SK-N-SH (cell line): ENCODE data around the gene LENG1. TPM values are rescaled to one million over a fixed set of nuclear protein-coding genes. Genes with fewer than 3 reads are reported as not detected.

Source experiments
- CTCF ChIA-PET: fragments of 300-600, 350-600 bp; formaldehyde crosslinking; extraction: SDS; loops from one replicate; lab custom pipeline; 2021; lab: Yijun Ruan, JAX
- POLR2A ChIA-PET: fragments of 350-600 bp; sonication (Branson Sonifier 250); formaldehyde crosslinking; extraction: SDS; loops from one replicate; lab custom pipeline; 2020; ENCODE audit warnings: antibody characterized with exemption, inconsistent platforms; lab: Yijun Ruan, JAX
- DNase-seq: peaks from one replicate; pipeline ENCODE4 v3.0.0; 2012
- H2AFZ ChIP-seq: fragments of 200-600 bp; sonication (generic); 2 replicates; pipeline ENCODE4 v1.8.1; 2016; ENCODE audit warnings: antibody characterized with exemption, mild to moderate bottlenecking, low read depth
- H3F3A ChIP-seq: fragments of 200-600 bp; sonication (generic); replicated peaks from 2 replicates; pipeline ENCODE3; 2016; ENCODE audit warnings: antibody characterized with exemption, mild to moderate bottlenecking; ENCODE audit not compliant: insufficient read depth
- H3K27ac ChIP-seq, 2 experiments: fragments of 200-500 bp in 1 of 2; fragments of 200-600 bp in 1 of 2; sonication (Bioruptor generic) in 1 of 2; sonication (generic), shearing (Covaris generic) in 1 of 2; 2 replicates each; pipeline versions ENCODE4 v1.5.1 to v1.6.1; 2014 to 2016; ENCODE audit warnings: low read depth in 2 of 2, inconsistent platforms in 1 of 2, low read length in 1 of 2, mild to moderate bottlenecking in 1 of 2, mixed read lengths in 1 of 2
- H3K27me3 ChIP-seq: fragments of 200-600 bp; sonication (generic), shearing (Covaris generic); 2 replicates; pipeline ENCODE4 v1.6.1; 2016; ENCODE audit warnings: mixed run types; ENCODE audit not compliant: insufficient read depth
- H3K36me3 ChIP-seq, 2 experiments: fragments of 200-500 bp in 1 of 2; fragments of 200-600 bp in 1 of 2; sonication (Bioruptor generic) in 1 of 2; sonication (generic) in 1 of 2; replicated peaks in 1 of 2; 2 replicates each; pipeline versions ENCODE3 to v1.5.1; 2014 to 2016; ENCODE audit warnings: low read length in 1 of 2, mild to moderate bottlenecking in 1 of 2; ENCODE audit not compliant: insufficient read depth in 2 of 2, control insufficient read depth in 1 of 2
- H3K4me1 ChIP-seq, 2 experiments: fragments of 200-500 bp in 1 of 2; fragments of 200-600 bp in 1 of 2; sonication (Bioruptor generic) in 1 of 2; sonication (generic), shearing (Covaris generic) in 1 of 2; 2 replicates each; pipeline versions ENCODE4 v1.5.1 to v1.6.1; 2014 to 2016; ENCODE audit warnings: low read depth in 1 of 2, low read length in 1 of 2, mixed run types in 1 of 2; ENCODE audit not compliant: insufficient read depth in 2 of 2, control insufficient read depth in 1 of 2
- H3K4me2 ChIP-seq: fragments of 200-600 bp; sonication (generic), shearing (Covaris generic); 2 replicates; pipeline ENCODE4 v1.6.1; 2017; ENCODE audit warnings: mixed run types
- H3K4me3 ChIP-seq, 2 experiments: fragments of 200-500 bp in 1 of 2; fragments of 200-600 bp in 1 of 2; sonication (Bioruptor generic) in 1 of 2; sonication (generic), shearing (Covaris generic) in 1 of 2; 2 replicates each; pipeline versions ENCODE4 v1.5.1 to v1.8.1; 2014 to 2016; ENCODE audit warnings: low read depth in 2 of 2, inconsistent platforms in 1 of 2, low read length in 1 of 2, mild to moderate bottlenecking in 1 of 2, mixed read lengths in 1 of 2, moderate library complexity in 1 of 2
- H3K79me2 ChIP-seq: fragments of 200-600 bp; sonication (generic); 2 replicates; pipeline ENCODE4 v1.8.1; 2017; ENCODE audit warnings: mild to moderate bottlenecking; ENCODE audit not compliant: insufficient read depth
- H3K9ac ChIP-seq: fragments of 200-600 bp; sonication (generic); 2 replicates; pipeline ENCODE4 v1.6.1; 2017; ENCODE audit warnings: mixed run types
- H3K9me2 ChIP-seq: fragments of 200-600 bp; sonication (generic); 2 replicates; pipeline ENCODE4 v1.6.1; 2017; ENCODE audit warnings: mixed run types
- H3K9me3 ChIP-seq: fragments of 200-600 bp; sonication (generic); 2 replicates; pipeline ENCODE4 v1.6.1; 2017; ENCODE audit warnings: mixed run types, mild to moderate bottlenecking, moderate library complexity
- H4K20me1 ChIP-seq: fragments of 200-600 bp; sonication (generic); 2 replicates; pipeline ENCODE4 v1.6.1; 2017; ENCODE audit warnings: mild to moderate bottlenecking, mixed run types; ENCODE audit not compliant: insufficient read depth
- CHD2 ChIP-seq: fragments of 150-350 bp; IDR thresholded peaks from 2 replicates; pipeline ENCODE4 v1.6.1; 2018; ENCODE audit warnings: low read length; ENCODE audit not compliant: partially characterized antibody
- ELF1 ChIP-seq: IDR thresholded peaks from 2 replicates; pipeline ENCODE4 v1.4.0; 2012
- EP300 ChIP-seq, 2 experiments: IDR thresholded peaks; 2 replicates each; pipeline versions ENCODE4 v1.4.0 to v1.6.1; 2012; ENCODE audit warnings: borderline replicate concordance in 1 of 2, low read depth in 1 of 2, low read length in 1 of 2
- GABPA ChIP-seq: IDR thresholded peaks from 2 replicates; pipeline ENCODE4 v1.4.0; 2012; ENCODE audit warnings: low read depth, mild to moderate bottlenecking
- GATA2 ChIP-seq: sonication (generic); formaldehyde crosslinking; IDR thresholded peaks from 2 replicates; pipeline ENCODE4 v1.5.0; 2020; ENCODE audit warnings: mild to moderate bottlenecking, missing genetic modification reagents
- JUND ChIP-seq: IDR thresholded peaks from 2 replicates; pipeline ENCODE4 v1.4.0; 2012
- MEF2A ChIP-seq: IDR thresholded peaks from 2 replicates; pipeline ENCODE4 v1.4.0; 2012; ENCODE audit warnings: low read depth, borderline replicate concordance
- NFIC ChIP-seq: IDR thresholded peaks from 2 replicates; pipeline ENCODE4 v1.4.0; 2012; ENCODE audit warnings: borderline replicate concordance
- POLR2AphosphoS5 ChIP-seq: IDR thresholded peaks from 2 replicates; pipeline ENCODE4 v1.6.1; 2012; ENCODE audit warnings: low read depth, low read length
- RAD21 ChIP-seq: IDR thresholded peaks from 2 replicates; pipeline ENCODE4 v1.6.1; 2012; ENCODE audit warnings: mild to moderate bottlenecking, low read length
- RCOR1 ChIP-seq: fragments of 150-350 bp; IDR thresholded peaks from 2 replicates; pipeline ENCODE4 v1.6.1; 2017; ENCODE audit warnings: antibody characterized with exemption, low read length
- RFX5 ChIP-seq: IDR thresholded peaks from 2 replicates; pipeline ENCODE4 v1.6.1; 2012; ENCODE audit warnings: mild to moderate bottlenecking, improper control_type of control experiment, low read length
- RXRA ChIP-seq: IDR thresholded peaks from 2 replicates; pipeline ENCODE4 v1.4.0; 2012; ENCODE audit warnings: low read depth, mild to moderate bottlenecking, borderline replicate concordance
- SMC3 ChIP-seq: IDR thresholded peaks from 2 replicates; pipeline ENCODE4 v1.6.1; 2012; ENCODE audit warnings: low read depth, low read length, improper control_type of control experiment
- TEAD4 ChIP-seq: IDR thresholded peaks from 2 replicates; pipeline ENCODE4 v1.4.0; 2012; ENCODE audit warnings: mild to moderate bottlenecking, borderline replicate concordance; ENCODE audit not compliant: insufficient read depth
- USF1 ChIP-seq: IDR thresholded peaks from 2 replicates; pipeline ENCODE4 v1.4.0; 2012; ENCODE audit warnings: low read depth, borderline replicate concordance
- USF2 ChIP-seq: fragments of 150-350 bp; IDR thresholded peaks from 2 replicates; pipeline ENCODE4 v1.6.1; 2017; ENCODE audit warnings: antibody characterized with exemption, low read length, low read depth, borderline replicate concordance
- ZBTB33 ChIP-seq: IDR thresholded peaks from 2 replicates; pipeline ENCODE4 v1.4.0; 2012; ENCODE audit warnings: low read depth, borderline replicate concordance
- WGBS: methylation state at CpG from one replicate; pipeline ENCODE4 v1.1.6; 2017; ENCODE audit warnings: low lambda C conversion rate; 5-methylcytosine and 5-hydroxymethylcytosine counted together
- polyA plus RNA-seq, 3 experiments: library from polyadenylated mRNA; depleted of rRNA; stranded (reverse); fragments of >200 nt; gene quantifications; 2 replicates each; pipeline ENCODE4 v1.2.3, GENCODE V29; 2012
- TF ChIP-seq, protein P1 (sequence below): IDR thresholded peaks from 2 replicates; pipeline ENCODE4 v1.4.0; 2012; ENCODE audit warnings: low read depth
- TF ChIP-seq, protein P2 (sequence below): fragments of 200-600 bp; sonication (generic); IDR thresholded peaks from 2 replicates; pipeline ENCODE4 v1.6.1; 2017; ENCODE audit warnings: antibody characterized with exemption, mild to moderate bottlenecking, moderate library complexity

LENG1 gene
- polyA plus RNA-seq, 1 of the 3 experiments (the other 2 are of a cell fraction) = 11.4 TPM

GRCh38 chr19:54128796-54129616 lies 30.5 kb downstream of the LENG1 start:
- no peak overlapping the region for H3K27ac ChIP-seq
- TF ChIP-seq RXRA = no peak
- no peak for TF ChIP-seq GATA2
- TF ChIP-seq USF2 = no peak
- no peak for TF ChIP-seq MEF2A
- TF ChIP-seq RFX5 = no peak
- TF ChIP-seq GABPA = no peak
- no peak for TF ChIP-seq TEAD4
- no peak for TF ChIP-seq CHD2
- no peak for TF ChIP-seq EP300 (IDR thresholded peaks at IDR 0.05; ENCODE audit: borderline replicate concordance in 1 of 2, low read depth in 1 of 2, low read length in 1 of 2)
- TF ChIP-seq, protein P1, sequence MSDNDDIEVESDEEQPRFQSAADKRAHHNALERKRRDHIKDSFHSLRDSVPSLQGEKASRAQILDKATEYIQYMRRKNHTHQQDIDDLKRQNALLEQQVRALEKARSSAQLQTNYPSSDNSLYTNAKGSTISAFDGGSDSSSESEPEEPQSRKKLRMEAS = no peak
- TF ChIP-seq JUND = no peak
- TF ChIP-seq USF1 = no peak
- no peak for TF ChIP-seq RAD21
- no peak for TF ChIP-seq POLR2AphosphoS5
- TF ChIP-seq, protein P2, sequence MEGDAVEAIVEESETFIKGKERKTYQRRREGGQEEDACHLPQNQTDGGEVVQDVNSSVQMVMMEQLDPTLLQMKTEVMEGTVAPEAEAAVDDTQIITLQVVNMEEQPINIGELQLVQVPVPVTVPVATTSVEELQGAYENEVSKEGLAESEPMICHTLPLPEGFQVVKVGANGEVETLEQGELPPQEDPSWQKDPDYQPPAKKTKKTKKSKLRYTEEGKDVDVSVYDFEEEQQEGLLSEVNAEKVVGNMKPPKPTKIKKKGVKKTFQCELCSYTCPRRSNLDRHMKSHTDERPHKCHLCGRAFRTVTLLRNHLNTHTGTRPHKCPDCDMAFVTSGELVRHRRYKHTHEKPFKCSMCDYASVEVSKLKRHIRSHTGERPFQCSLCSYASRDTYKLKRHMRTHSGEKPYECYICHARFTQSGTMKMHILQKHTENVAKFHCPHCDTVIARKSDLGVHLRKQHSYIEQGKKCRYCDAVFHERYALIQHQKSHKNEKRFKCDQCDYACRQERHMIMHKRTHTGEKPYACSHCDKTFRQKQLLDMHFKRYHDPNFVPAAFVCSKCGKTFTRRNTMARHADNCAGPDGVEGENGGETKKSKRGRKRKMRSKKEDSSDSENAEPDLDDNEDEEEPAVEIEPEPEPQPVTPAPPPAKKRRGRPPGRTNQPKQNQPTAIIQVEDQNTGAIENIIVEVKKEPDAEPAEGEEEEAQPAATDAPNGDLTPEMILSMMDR = no peak
- no peak for TF ChIP-seq ELF1
- no peak for TF ChIP-seq SMC3
- TF ChIP-seq RCOR1 = no peak
- no peak for TF ChIP-seq ZBTB33
- no peak for TF ChIP-seq NFIC
- ChIA-PET POLR2A (no interaction called here), CTCF (no interaction called here)
- WGBS = 96% methylated on average over 25 of the region's 41 CpGs
- H3F3A ChIP-seq = no peaks in the 10 kb centered on the region
- no peaks in the 10 kb centered on the region for H3K9me2 ChIP-seq
- DNase-seq = no peak
- H3K4me3 ChIP-seq = no peak overlapping the region
- H3K9me3 ChIP-seq = no peaks in the 10 kb centered on the region
- H3K27me3 ChIP-seq = no peaks in the 10 kb centered on the region
- H3K79me2 ChIP-seq = no peaks in the 10 kb centered on the region
- no peaks in the 10 kb centered on the region for H3K4me1 ChIP-seq
- no peak overlapping the region for H3K4me2 ChIP-seq
- H2AFZ ChIP-seq = no peak overlapping the region
- H3K36me3 ChIP-seq = peaks cover 0 to 60% of the 10 kb centered on the region in 2 experiments
- no peaks in the 10 kb centered on the region for H4K20me1 ChIP-seq
- no peak overlapping the region for H3K9ac ChIP-seq
